Activated CD8-positive, alpha-beta memory T cell treated with anti-CD3 and anti-CD28 coated beads, Interleukin-2, amount 10 ng/mL, durations not matched to agents 7 days and 5 days (primary cell): ENCODE measurements around the gene CNN1. TPM values are rescaled to one million over a fixed set of nuclear protein-coding genes. Genes with fewer than 3 reads are reported as not detected.

Experiments used
- ATAC-seq: fragments of 150-1000 bp; cut with Tn5 transposase; one replicate; pipeline ENCODE4 v1.10.0; 2021; ENCODE audit warnings: moderate library complexity
- CTCF ChIA-PET: fragments of 350-600 bp; sonication (Branson Sonifier 250); formaldehyde crosslinking; loops from one replicate; lab custom pipeline; 2021; ENCODE audit warnings: antibody characterized with exemption; lab: Charles Lee
- DNase-seq: peaks from one replicate; pipeline ENCODE4 v3.0.0-alpha.2; 2020
- H3K27ac Mint-ChIP-seq: one replicate; pipeline ENCODE4 v1.8.0; 2021; ENCODE audit warnings: mild to moderate bottlenecking, mixed read lengths
- H3K27me3 Mint-ChIP-seq: one replicate; pipeline ENCODE4 v1.8.0; 2021; ENCODE audit warnings: mixed read lengths
- H3K36me3 Mint-ChIP-seq: one replicate; pipeline ENCODE4 v1.8.0; 2021; ENCODE audit warnings: mild to moderate bottlenecking, mixed read lengths
- H3K4me1 Mint-ChIP-seq: one replicate; pipeline ENCODE4 v1.8.0; 2021; ENCODE audit warnings: mixed read lengths
- H3K4me3 Mint-ChIP-seq: one replicate; pipeline ENCODE4 v1.8.0; 2021; ENCODE audit warnings: mild to moderate bottlenecking, moderate library complexity, mixed read lengths
- H3K9me3 Mint-ChIP-seq: one replicate; pipeline ENCODE4 v1.8.0; 2022; ENCODE audit warnings: low read depth, mixed read lengths
- total RNA-seq, 2 experiments: library from RNA; stranded (reverse); gene quantifications; one replicate each; pipeline ENCODE4 v1.2.3, GENCODE V29; 2021

Gene CNN1
- total RNA-seq, 2 experiments from 2014 or later = not detected

DNA sequence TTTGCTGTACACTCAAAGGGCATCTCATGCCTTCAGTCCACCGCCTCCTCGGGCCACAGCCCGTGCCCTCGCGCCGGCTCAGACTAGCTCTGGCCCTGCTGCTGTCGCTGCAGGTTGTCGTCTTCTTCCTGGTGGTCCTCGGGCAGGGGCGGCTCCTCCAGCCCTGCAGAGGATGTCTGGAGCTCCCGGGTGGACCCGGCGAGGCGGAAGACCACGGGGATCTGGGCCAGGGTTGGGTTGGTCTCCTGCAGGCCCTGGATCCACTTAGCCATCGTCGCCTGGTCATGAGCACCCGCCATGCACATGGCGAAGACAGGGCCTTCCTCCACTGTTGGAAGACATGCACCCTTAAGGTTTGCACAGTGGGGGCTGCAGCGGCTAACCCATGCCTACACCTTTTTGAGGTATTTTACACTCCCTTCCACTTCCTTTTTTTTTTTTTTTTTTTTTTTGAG lies 32.5 kb upstream of the CNN1 start:
- Mint-ChIP-seq H3K36me3 (peaks cover 1% of the 10 kb centered on the region), H3K4me3 (peak overlapping the region; percentile 81), H3K27me3 (no peaks in the 10 kb centered on the region), H3K9me3 (no peaks in the 10 kb centered on the region), H3K27ac (peak overlapping the region; percentile 92), H3K4me1 (peaks cover 20% of the 10 kb centered on the region)
- CTCF ChIA-PET = interaction anchor here (1.0 to 2.1 kb wide), 3 partner anchors 23 to 129 kb away, joined by 4 to 8 read pairs (median 4); no protein-coding TSS in a partner anchor
- peak; percentile 40 for ATAC-seq
- no peak for DNase-seq

DNA sequence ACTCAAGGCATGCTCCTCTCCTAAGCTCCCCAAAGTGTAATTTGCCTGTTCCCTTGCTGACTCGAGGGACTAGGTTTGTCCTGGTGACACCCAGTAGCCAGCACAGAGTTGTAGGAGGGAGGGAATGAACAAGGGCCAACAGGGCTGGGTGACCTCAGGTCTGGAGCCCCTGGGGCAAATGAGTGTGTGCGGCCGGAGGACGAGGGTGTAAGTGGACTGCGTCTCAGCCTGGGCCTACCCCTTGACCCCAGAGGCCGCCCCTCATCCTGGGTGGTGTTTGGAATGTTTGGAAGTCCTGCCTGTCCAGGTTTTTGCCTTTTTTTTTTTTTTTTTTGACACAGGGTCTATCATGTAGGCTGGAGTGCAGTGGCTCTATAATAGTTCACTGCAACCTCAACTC lies 31.7 kb upstream of the CNN1 start:
- H3K36me3 Mint-ChIP-seq = peaks cover 1% of the 10 kb centered on the region
- no peak for ATAC-seq

DNA sequence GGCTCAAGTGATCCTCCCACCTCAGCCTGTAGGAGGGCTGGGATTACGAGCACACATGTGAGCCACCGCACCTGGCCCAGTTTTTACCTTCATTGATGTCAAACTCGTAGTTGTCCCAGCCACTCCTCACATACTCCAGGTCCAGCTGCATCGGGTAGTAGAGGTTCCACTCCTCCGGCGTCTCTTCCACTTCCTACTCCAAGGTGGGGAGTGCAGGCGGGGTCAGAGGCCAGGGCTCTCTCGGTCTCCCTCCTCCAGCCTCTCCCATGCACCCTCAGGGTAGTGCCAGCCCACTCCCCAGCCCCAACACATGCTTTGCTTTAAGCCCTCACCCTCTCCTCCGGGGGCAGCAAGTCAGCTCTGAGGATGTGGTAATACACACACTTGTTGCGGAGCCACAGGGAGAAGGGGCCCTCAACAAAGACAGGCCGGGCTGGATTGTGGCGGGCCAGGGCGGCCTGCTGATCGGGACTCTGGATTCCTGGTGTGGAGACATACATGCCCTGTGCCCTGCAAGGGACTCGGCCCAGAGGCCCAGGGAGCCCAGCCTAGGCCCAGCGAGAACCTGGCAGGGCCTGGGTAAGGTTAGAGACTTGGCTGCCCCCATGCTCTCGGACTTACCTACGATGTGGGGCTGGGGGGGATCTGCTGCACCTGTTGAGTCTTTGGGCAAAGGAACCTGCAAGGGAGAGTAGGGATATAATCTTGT lies 31.1 kb upstream of the CNN1 start:
- Mint-ChIP-seq H3K27me3 (no peaks in the 10 kb centered on the region), H3K36me3 (peaks cover 2% of the 10 kb centered on the region), H3K4me3 (peak overlapping the region; percentile 81), H3K27ac (peak overlapping the region; percentile 32), H3K4me1 (peaks cover 20% of the 10 kb centered on the region), H3K9me3 (no peaks in the 10 kb centered on the region)
- no peak for DNase-seq
- no peak for ATAC-seq
- CTCF ChIA-PET = interaction anchor here (1.5 kb wide), 1 partner anchor 26 kb away, joined by 5 read pairs; no protein-coding TSS in a partner anchor

More for the DNA sequence above, 31.7 kb upstream of the CNN1 start:
- peak overlapping the region; percentile 92 for H3K27ac Mint-ChIP-seq
- H3K27me3 Mint-ChIP-seq = no peaks in the 10 kb centered on the region
- no peak for DNase-seq
- CTCF ChIA-PET = interaction anchor here (1.0 to 2.1 kb wide), 3 partner anchors 24 to 130 kb away, joined by 4 to 8 read pairs (median 4); no protein-coding TSS in a partner anchor
- peaks cover 20% of the 10 kb centered on the region for H3K4me1 Mint-ChIP-seq
- H3K9me3 Mint-ChIP-seq = no peaks in the 10 kb centered on the region
- H3K4me3 Mint-ChIP-seq = peak overlapping the region; percentile 81

DNA sequence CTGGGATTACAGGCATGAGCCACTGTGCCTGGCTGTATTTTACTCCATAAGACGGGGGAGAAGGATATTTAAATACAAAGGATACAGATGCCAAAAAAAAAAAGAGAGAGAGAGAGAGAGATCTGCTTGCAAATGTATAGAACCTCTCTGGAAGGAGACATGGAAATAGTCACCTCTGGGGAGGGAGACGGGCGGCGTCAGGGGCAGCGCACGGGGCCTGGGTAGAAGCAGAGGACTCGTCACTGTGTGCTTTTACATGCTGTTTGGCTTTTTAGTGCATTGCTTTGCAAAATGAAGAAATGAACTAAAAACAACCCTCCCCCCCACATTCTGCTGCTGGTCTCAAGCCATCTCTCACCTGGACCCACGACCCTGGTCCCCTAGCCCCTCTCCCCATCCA lies 28.2 kb upstream of the CNN1 start:
- Mint-ChIP-seq H3K4me3 (no peak overlapping the region), H3K4me1 (peaks cover 13% of the 10 kb centered on the region), H3K36me3 (peaks cover 2% of the 10 kb centered on the region), H3K27me3 (no peaks in the 10 kb centered on the region), H3K27ac (no peak overlapping the region), H3K9me3 (no peaks in the 10 kb centered on the region)
- no peak for ATAC-seq
- CTCF ChIA-PET = no interaction called here
- DNase-seq = no peak

DNA sequence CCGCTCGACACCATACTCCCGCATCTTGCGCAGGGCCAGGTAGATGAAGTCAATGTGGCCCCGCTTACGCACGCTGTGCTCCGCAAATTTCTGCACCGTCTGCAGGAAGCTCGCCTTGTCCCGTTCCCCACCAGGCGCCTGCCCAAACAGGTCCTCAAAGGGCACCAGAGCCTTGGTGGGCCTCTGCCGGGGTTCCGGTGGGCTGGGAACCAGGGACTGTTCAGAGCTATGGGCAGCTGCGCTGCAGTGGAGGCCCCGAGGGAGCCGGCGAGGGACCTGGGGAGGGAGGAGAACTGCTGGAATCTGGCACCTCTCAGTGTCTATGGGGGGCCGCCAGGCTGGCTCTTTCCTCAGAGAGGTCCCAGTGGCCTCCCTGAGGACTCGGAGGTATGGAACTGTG lies 24.7 kb upstream of the CNN1 start:
- Mint-ChIP-seq H3K27me3 (no peaks in the 10 kb centered on the region), H3K4me3 (no peak overlapping the region), H3K9me3 (no peaks in the 10 kb centered on the region), H3K36me3 (peaks cover 3% of the 10 kb centered on the region), H3K27ac (no peak overlapping the region), H3K4me1 (no peaks in the 10 kb centered on the region)
- no peak for DNase-seq
- CTCF ChIA-PET = interaction anchor here (0.9 kb wide), 1 partner anchor 64 kb away, joined by 3 read pairs; no protein-coding TSS in a partner anchor
- no peak for ATAC-seq

DNA sequence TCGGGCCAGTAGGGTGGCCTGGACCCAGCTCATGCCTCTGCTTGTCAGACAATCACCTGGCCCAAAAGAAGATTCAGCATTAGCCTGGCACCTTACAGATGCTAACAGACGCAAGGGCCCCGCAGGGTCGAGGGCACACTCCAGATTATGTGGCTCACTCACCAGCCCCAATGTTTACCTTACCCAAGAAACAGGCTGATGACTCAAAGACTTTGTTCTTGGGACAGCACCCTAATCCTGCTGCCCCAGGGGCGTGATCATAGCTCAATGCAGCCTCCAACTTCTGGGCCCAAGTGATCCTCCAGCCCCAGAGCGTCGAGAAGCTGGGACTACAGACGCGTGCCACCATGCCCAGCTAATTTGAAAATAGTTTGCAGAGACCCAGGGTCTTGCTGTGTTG lies 19.5 kb upstream of the CNN1 start:
- ATAC-seq (no peak), DNase-seq (no peak)
- Mint-ChIP-seq H3K4me3 (no peak overlapping the region), H3K9me3 (no peaks in the 10 kb centered on the region), H3K27ac (no peak overlapping the region), H3K27me3 (no peaks in the 10 kb centered on the region), H3K36me3 (peaks cover 7% of the 10 kb centered on the region), H3K4me1 (no peaks in the 10 kb centered on the region)
- CTCF ChIA-PET = interaction anchor here (1.1 to 1.7 kb wide), 4 partner anchors 9 to 36 kb away, joined by 3 to 6 read pairs (median 4); partner anchors contain the start of gene ECSIT

DNA sequence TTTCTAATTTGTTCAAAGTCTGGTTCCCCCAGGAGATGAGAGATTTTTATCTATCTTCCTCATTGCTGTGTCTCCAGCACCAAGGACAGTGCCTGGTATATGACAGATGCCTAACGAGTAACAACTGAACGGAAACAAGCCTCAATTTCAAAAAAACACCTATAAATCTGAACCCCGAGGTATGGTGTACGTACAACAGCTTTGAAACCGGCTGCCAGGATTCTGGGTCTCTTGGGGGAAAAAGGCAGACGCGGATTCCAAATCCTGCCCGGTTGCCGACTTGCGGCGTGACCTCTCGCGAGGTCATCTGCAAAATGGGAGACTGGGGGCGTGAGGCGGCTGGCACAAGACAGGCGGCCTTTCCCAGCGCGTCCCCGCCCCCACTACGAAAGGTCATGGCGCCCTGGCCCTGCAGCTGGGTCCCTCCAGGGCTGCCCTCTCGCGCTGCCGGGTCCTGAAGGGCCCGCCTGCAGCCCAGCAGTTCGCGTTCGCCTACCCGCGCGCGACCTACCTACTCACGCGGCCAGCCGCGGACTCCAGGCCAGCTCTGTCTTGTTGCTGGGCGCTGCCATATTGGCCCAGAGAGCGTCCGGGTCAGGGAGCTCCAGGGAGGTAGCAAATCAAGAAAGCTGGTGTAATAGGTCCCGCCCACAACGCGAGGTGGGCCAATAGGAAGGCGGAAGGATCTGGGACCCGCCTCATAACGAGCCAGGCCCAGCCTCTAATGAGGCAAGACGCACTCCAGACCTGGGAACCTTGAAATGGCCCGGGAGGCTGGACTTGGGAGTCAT lies 9.9 kb upstream of the CNN1 start, which contains the start of gene ECSIT:
Gene ECSIT (minus strand): TSS at position 584 of the 791 bp plus-strand sequence. CDS start 9,964 bp downstream, outside the sequence.
- DNase-seq (peak; percentile 97), ATAC-seq (peak; percentile 99)
- Mint-ChIP-seq H3K27me3 (no peaks in the 10 kb centered on the region), H3K36me3 (peaks cover 5% of the 10 kb centered on the region), H3K9me3 (no peaks in the 10 kb centered on the region), H3K4me1 (peaks cover 25% of the 10 kb centered on the region), H3K27ac (peak within 1 kb of the TSS; percentile 86), H3K4me3 (peak within 1 kb of the TSS; percentile 92)
- CTCF ChIA-PET = interaction anchor here (0.8 to 1.5 kb wide), 7 partner anchors 10 to 148 kb away, joined by 3 to 7 read pairs (median 5); no protein-coding TSS in a partner anchor

DNA sequence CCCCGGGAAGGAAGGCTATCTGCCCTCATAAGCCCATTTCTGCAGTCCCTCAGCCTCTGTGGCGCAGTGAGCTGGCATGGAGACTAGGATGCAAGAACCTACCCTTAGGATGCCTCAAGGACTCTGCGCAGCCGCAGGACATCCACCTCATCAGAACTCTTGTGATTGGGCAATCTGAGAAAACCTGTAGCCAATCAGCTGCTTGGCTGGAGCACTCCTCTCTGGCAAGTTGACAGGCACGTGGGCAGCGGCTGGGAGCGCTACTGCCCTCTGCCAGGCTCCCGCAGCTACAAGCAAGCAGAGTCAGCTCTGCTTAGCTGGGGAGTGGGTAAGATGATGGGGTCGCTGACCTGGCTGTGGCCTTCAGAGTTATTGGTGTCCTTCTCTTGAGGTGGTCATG lies 8.2 kb upstream of the CNN1 start:
- peak; percentile 58 for DNase-seq
- no peak for ATAC-seq
- Mint-ChIP-seq H3K9me3 (no peaks in the 10 kb centered on the region), H3K27ac (no peak overlapping the region), H3K27me3 (peaks cover 5% of the 10 kb centered on the region), H3K36me3 (peaks cover 5% of the 10 kb centered on the region), H3K4me3 (no peak overlapping the region), H3K4me1 (peaks cover 31% of the 10 kb centered on the region)
- CTCF ChIA-PET = interaction anchor here (0.7 to 1.0 kb wide), 2 partner anchors 33 to 149 kb away, joined by 3 to 6 read pairs; no protein-coding TSS in a partner anchor

DNA sequence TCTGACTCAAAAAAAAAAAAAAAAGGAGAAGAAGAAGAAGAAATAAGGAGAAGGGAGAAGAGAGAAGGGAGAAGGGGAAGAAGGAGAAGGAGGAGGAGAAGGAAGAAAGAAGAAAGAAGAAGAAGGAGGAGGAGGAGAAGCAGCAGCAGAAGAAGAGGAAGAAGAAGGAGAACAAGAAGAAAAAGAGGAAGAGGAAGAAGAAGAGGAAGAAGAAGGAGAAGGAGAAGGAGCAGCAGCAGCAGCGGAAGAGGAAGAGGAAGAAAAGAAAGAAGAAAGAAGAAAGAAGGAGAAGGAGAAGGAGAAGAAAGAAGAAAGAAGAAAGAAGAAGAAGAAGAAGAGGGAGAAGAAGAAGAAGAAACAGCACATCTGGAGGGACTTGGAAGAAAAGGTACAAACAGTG lies 4.1 kb upstream of the CNN1 start:
- peaks cover 27% of the 10 kb centered on the region for H3K4me1 Mint-ChIP-seq
- H3K9me3 Mint-ChIP-seq = no peaks in the 10 kb centered on the region
- H3K36me3 Mint-ChIP-seq = no peaks in the 10 kb centered on the region
- peaks cover 16% of the 10 kb centered on the region for H3K27me3 Mint-ChIP-seq
- ATAC-seq = no peak
- no peak for DNase-seq
- no peak overlapping the region for H3K27ac Mint-ChIP-seq
- CTCF ChIA-PET = interaction anchor here (1.2 to 2.6 kb wide), 4 partner anchors 17 to 153 kb away, joined by 5 to 24 read pairs (median 9); partner anchors contain the start of gene ELOF1
- H3K4me3 Mint-ChIP-seq = no peak overlapping the region

DNA sequence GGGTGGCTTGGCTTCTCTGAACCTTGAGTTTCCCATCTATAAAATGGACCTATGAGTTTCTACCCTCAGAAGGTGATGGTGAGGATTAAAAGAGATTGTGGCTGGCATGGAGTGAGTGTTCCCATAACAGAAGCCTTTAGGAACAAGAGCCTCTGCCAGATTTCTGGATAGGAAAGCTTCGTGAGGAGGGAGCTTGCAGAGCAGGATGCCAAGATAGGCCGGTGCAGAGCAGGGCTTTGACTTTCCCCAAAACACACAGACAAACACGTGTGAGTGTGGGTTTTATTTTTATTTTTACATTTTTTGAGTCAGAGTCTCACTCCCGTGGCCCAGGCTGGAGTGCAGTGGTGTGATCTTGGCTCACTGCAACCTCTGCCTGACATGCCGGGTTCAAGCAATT lies 3.7 kb upstream of the CNN1 start:
- no peak overlapping the region for H3K27ac Mint-ChIP-seq
- CTCF ChIA-PET = interaction anchor here (1.6 to 2.6 kb wide), 6 partner anchors 9 to 154 kb away, joined by 8 to 24 read pairs (median 14); partner anchors contain the start of gene ELOF1

DNA sequence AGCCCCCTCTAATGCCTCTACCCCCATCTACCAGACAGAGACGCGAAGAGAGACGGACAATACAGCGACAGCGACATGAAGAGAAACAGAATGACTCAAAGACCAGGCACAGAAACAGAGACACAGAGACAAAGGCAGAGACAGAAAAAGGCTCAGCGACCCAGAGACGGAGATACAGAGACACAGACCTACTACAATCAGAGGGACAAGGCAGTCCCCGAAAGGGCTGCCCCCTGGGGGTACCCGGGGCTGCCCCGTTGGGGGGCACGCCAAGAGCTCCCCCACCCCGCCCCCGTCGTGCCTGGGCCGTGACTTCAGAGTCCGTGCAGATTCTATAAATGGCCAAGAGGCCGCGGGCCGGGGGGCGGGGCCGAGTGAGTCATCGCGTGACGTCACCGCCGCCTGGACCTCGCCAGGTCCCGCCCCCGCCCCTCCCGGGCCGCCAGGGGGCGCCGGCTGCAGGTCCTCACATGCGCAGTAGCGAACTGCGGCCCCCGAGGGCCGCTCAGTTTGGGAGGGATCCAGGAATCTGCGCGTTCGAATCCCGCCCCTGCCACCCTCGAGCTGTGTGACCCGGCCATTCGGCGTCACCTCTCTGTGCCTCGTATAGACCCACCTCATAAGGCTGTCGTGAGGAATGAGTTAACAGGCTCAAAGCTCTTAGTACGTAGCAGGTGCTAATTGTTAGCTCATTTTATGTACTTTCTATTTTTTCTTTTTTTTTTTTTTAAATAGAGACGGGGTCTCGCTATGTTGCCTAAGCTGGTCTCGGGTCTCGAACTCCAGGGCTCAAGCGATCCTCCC lies 2.7 kb upstream of the CNN1 start:
- Mint-ChIP-seq H3K4me3 (peak overlapping the region; percentile 14), H3K4me1 (peaks cover 27% of the 10 kb centered on the region), H3K27ac (no peak overlapping the region), H3K27me3 (peaks cover 21% of the 10 kb centered on the region), H3K36me3 (no peaks in the 10 kb centered on the region), H3K9me3 (no peaks in the 10 kb centered on the region)
- peak; percentile 91 for ATAC-seq
- CTCF ChIA-PET = interaction anchor here (0.7 to 2.6 kb wide), 22 partner anchors 9 to 355 kb away, joined by 3 to 24 read pairs (median 6); partner anchors contain the start of gene ELOF1
- DNase-seq = peak; percentile 91

More for the DNA sequence above, 3.7 kb upstream of the CNN1 start:
- H3K9me3 Mint-ChIP-seq = no peaks in the 10 kb centered on the region
- ATAC-seq (no peak), DNase-seq (no peak)
- H3K27me3 Mint-ChIP-seq = peaks cover 16% of the 10 kb centered on the region
- H3K4me1 Mint-ChIP-seq = peaks cover 27% of the 10 kb centered on the region
- no peaks in the 10 kb centered on the region for H3K36me3 Mint-ChIP-seq
- no peak overlapping the region for H3K4me3 Mint-ChIP-seq
